Measurements from ENCODE around the gene NUMB.

- no peak for TF ChIP-seq CTCF (IDR thresholded peaks at IDR 0.05; ENCODE audit: poor library complexity, severe bottlenecking)
- TF ChIP-seq EZH2 (IDR thresholded peaks at IDR 0.05; ENCODE audit: borderline replicate concordance, insufficient read depth, low read length, poor library complexity, severe bottlenecking), result no peak
- TF ChIP-seq EP300 (conservative IDR thresholded peaks at IDR 0.05; ENCODE audit: poor library complexity, severe bottlenecking), result no peak
- TF ChIP-seq RAD21 (conservative IDR thresholded peaks at IDR 0.05), result no peak
Observed at GRCh38 chr14:73461478-73462047, 3.2 kb upstream of the NUMB start.
